Hippocampal formation (tissue), 2 donors: Measurements from ENCODE around the gene KBTBD13.
"Not testable (repeated sequence)": the region's sequence is repeated elsewhere in the genome, so short reads cannot be mapped to it uniquely, and the experiment has no call there.

ENCODE experiments used
- DNase-seq, 2 donors: peaks; one replicate each; lab custom pipeline; 2025; lab: John Stamatoyannopoulos, UW

The KBTBD13 gene

GRCh38 chr15:65069179-65069578, 7.4 kb upstream of the KBTBD13 start:
- no peak for DNase-seq

GRCh38 chr15:65069779-65070546, 6.6 kb upstream of the KBTBD13 start:
- no peak for DNase-seq

GRCh38 chr15:65071381-65071811, 5.2 kb upstream of the KBTBD13 start:
- no peak for DNase-seq

- DNase-seq, result no peak
Measured at GRCh38 chr15:65072027-65072426, 4.5 kb upstream of the KBTBD13 start.

GRCh38 chr15:65072617-65073016, 3.9 kb upstream of the KBTBD13 start:
- no peak for DNase-seq

- not testable (repeated sequence) for DNase-seq
Measured at GRCh38 chr15:65074946-65075345, 1.6 kb upstream of the KBTBD13 start.

- DNase-seq, result not testable (repeated sequence)
Measured at GRCh38 chr15:65075607-65076395, 745 bp upstream of the KBTBD13 start.

GRCh38 chr15:65077291-65077980, 890 bp downstream of the KBTBD13 start:
- DNase-seq, result no peak

GRCh38 chr15:65077981-65078352, 1.4 kb downstream of the KBTBD13 start:
- no peak for DNase-seq

- DNase-seq, result no peak
Measured at GRCh38 chr15:65079580-65079979, 3.0 kb downstream of the KBTBD13 start.

- peak in 1 of 2 donors; percentile 21 for DNase-seq
Measured at GRCh38 chr15:65081270-65081669, 4.7 kb downstream of the KBTBD13 start.

- DNase-seq, result no peak
Measured at GRCh38 chr15:65081758-65082157, 5.2 kb downstream of the KBTBD13 start.

- no peak for DNase-seq
Measured at GRCh38 chr15:65082303-65082953, 5.9 kb downstream of the KBTBD13 start.

- peak; percentile 21 to 28 for DNase-seq
Measured at GRCh38 chr15:65083262-65083701, 6.7 kb downstream of the KBTBD13 start.

- no peak for DNase-seq
Measured at GRCh38 chr15:65084500-65085206, 8.1 kb downstream of the KBTBD13 start.

GRCh38 chr15:65085207-65085753, 8.7 kb downstream of the KBTBD13 start:
- DNase-seq, result no peak

GRCh38 chr15:65085990-65086679, 9.6 kb downstream of the KBTBD13 start:
- no peak for DNase-seq

- no peak for DNase-seq
Measured at GRCh38 chr15:65086680-65087111, 10.2 kb downstream of the KBTBD13 start.

- DNase-seq, result no peak
Measured at GRCh38 chr15:65087411-65087810, 10.9 kb downstream of the KBTBD13 start.
